Measurements from ENCODE around the gene TASP1. TPM values are rescaled to one million over a fixed set of nuclear protein-coding genes. Genes with fewer than 3 reads are reported as not detected.

Gene TASP1
- total RNA-seq, 1 experiment from 2014 or later: 13.9 TPM

- Histone ChIP-seq H3K27ac (ENCODE audit: low read length) (no peak overlapping the region), H3K4me1 (ENCODE audit: insufficient read depth, low read length) (no peaks in the 10 kb centered on the region), H3K4me3 (ENCODE audit: low read length) (no peak overlapping the region), H3K9me3 (ENCODE audit: low read length) (no peaks in the 10 kb centered on the region), H3K79me2 (ENCODE audit: low read length) (no peaks in the 10 kb centered on the region), H3K9ac (ENCODE audit: low read length) (no peak overlapping the region), H3K36me3 (ENCODE audit: low read depth, low read length) (no peaks in the 10 kb centered on the region), H3K4me2 (ENCODE audit: low read length) (no peak overlapping the region), H3F3A (ENCODE audit: low read length, unreplicated experiment) (no peaks in the 10 kb centered on the region), H2AFZ (ENCODE audit: low read length) (no peak overlapping the region), H4K20me1 (ENCODE audit: low read length) (no peaks in the 10 kb centered on the region), H3K9me2 (replicated peaks; ENCODE audit: low read length) (no peaks in the 10 kb centered on the region), H3K27me3 (ENCODE audit: low read length) (no peaks in the 10 kb centered on the region)
- intact Hi-C loops (cut with micrococcal nuclease): loop anchor here (5.0 to 10.0 kb wide), 2 partner anchors 130 to 317 kb away; no protein-coding TSS in a partner anchor
- ATAC-seq (no peak), DNase-seq (no peak)
- TF ChIP-seq, protein P1, sequence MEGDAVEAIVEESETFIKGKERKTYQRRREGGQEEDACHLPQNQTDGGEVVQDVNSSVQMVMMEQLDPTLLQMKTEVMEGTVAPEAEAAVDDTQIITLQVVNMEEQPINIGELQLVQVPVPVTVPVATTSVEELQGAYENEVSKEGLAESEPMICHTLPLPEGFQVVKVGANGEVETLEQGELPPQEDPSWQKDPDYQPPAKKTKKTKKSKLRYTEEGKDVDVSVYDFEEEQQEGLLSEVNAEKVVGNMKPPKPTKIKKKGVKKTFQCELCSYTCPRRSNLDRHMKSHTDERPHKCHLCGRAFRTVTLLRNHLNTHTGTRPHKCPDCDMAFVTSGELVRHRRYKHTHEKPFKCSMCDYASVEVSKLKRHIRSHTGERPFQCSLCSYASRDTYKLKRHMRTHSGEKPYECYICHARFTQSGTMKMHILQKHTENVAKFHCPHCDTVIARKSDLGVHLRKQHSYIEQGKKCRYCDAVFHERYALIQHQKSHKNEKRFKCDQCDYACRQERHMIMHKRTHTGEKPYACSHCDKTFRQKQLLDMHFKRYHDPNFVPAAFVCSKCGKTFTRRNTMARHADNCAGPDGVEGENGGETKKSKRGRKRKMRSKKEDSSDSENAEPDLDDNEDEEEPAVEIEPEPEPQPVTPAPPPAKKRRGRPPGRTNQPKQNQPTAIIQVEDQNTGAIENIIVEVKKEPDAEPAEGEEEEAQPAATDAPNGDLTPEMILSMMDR (conservative IDR thresholded peaks at IDR 0.05; ENCODE audit: low read depth, low read length): no peak
- TF ChIP-seq EZH2phosphoT487 (IDR thresholded peaks at IDR 0.05; ENCODE audit: borderline replicate concordance, low read length): no peak
- no peak for TF ChIP-seq EZH2 (IDR thresholded peaks at IDR 0.05; ENCODE audit: low read length, unreplicated experiment)
- BruUV-seq (replicated peaks): no TSS peak
- ChIA-PET CTCF (interaction anchor here (0.7 kb wide), 1 partner anchor 161 kb away, joined by 3 read pairs; no protein-coding TSS in a partner anchor), POLR2A (ENCODE audit: unreplicated experiment) (no interaction called here)
These were observed 181.2 kb downstream of the TASP1 start for GRCh38 chr20:13457487-13457886.

GRCh38 chr20:13455713-13456112 lies 183.0 kb downstream of the TASP1 start:
- Histone ChIP-seq H3K4me2 (ENCODE audit: low read length) (no peak overlapping the region), H3K9me2 (replicated peaks; ENCODE audit: low read length) (no peaks in the 10 kb centered on the region), H3K4me1 (ENCODE audit: insufficient read depth, low read length) (peaks cover under 1% of the 10 kb centered on the region; the same call in 1 of the 2 replicates), H3K9ac (ENCODE audit: low read length) (no peak overlapping the region), H4K20me1 (ENCODE audit: low read length) (no peaks in the 10 kb centered on the region), H3K27ac (ENCODE audit: low read length) (no peak overlapping the region), H3K4me3 (ENCODE audit: low read length) (no peak overlapping the region), H3K79me2 (ENCODE audit: low read length) (no peaks in the 10 kb centered on the region), H3K27me3 (ENCODE audit: low read length) (no peaks in the 10 kb centered on the region), H3F3A (ENCODE audit: low read length, unreplicated experiment) (no peaks in the 10 kb centered on the region), H2AFZ (ENCODE audit: low read length) (no peak overlapping the region), H3K36me3 (ENCODE audit: low read depth, low read length) (no peaks in the 10 kb centered on the region), H3K9me3 (ENCODE audit: low read length) (no peaks in the 10 kb centered on the region)
- TF ChIP-seq EZH2phosphoT487 (IDR thresholded peaks at IDR 0.05; ENCODE audit: borderline replicate concordance, low read length) (no peak), EZH2 (IDR thresholded peaks at IDR 0.05; ENCODE audit: low read length, unreplicated experiment) (no peak)
- TF ChIP-seq, protein P1 (conservative IDR thresholded peaks at IDR 0.05; ENCODE audit: low read depth, low read length): no peak
- ATAC-seq: no peak
- ChIA-PET CTCF (no interaction called here), POLR2A (ENCODE audit: unreplicated experiment) (no interaction called here)
- intact Hi-C loops (cut with micrococcal nuclease): loop anchor here (5.0 to 10.0 kb wide), 2 partner anchors 128 to 319 kb away; no protein-coding TSS in a partner anchor
- no TSS peak for BruUV-seq (replicated peaks)
- no peak for DNase-seq

- Histone ChIP-seq H4K20me1 (ENCODE audit: low read length) (no peaks in the 10 kb centered on the region), H3K4me2 (ENCODE audit: low read length) (no peak overlapping the region)
These were observed 185.4 kb downstream of the TASP1 start for GRCh38 chr20:13453367-13453766.

More at GRCh38 chr20:13453367-13453766, 185.4 kb downstream of the TASP1 start:
- Histone ChIP-seq H3K4me1 (ENCODE audit: insufficient read depth, low read length) (peaks cover 12% of the 10 kb centered on the region), H3K79me2 (ENCODE audit: low read length) (no peaks in the 10 kb centered on the region), H3K27ac (ENCODE audit: low read length) (no peak overlapping the region), H2AFZ (ENCODE audit: low read length) (no peak overlapping the region), H3K27me3 (ENCODE audit: low read length) (no peaks in the 10 kb centered on the region), H3K9me3 (ENCODE audit: low read length) (no peaks in the 10 kb centered on the region), H3K9me2 (replicated peaks; ENCODE audit: low read length) (no peaks in the 10 kb centered on the region), H3K4me3 (ENCODE audit: low read length) (no peak overlapping the region), H3K36me3 (ENCODE audit: low read depth, low read length) (no peaks in the 10 kb centered on the region), H3K9ac (ENCODE audit: low read length) (no peak overlapping the region), H3F3A (ENCODE audit: low read length, unreplicated experiment) (no peaks in the 10 kb centered on the region)
- BruUV-seq (replicated peaks): no TSS peak
- ChIA-PET CTCF (no interaction called here), POLR2A (ENCODE audit: unreplicated experiment) (no interaction called here)
- TF ChIP-seq EZH2phosphoT487 (IDR thresholded peaks at IDR 0.05; ENCODE audit: borderline replicate concordance, low read length) (no peak), EZH2 (IDR thresholded peaks at IDR 0.05; ENCODE audit: low read length, unreplicated experiment) (no peak)
- TF ChIP-seq, protein P1 (conservative IDR thresholded peaks at IDR 0.05; ENCODE audit: low read depth, low read length): no peak
- DNase-seq (peak; percentile 40), ATAC-seq (peak; percentile 56)
- intact Hi-C loops (cut with micrococcal nuclease): loop anchor here (10.0 kb wide), 1 partner anchor 321 kb away; no protein-coding TSS in a partner anchor
